ENCODE measurements around the gene HES1. TPM values are rescaled to one million over a fixed set of nuclear protein-coding genes. Genes with fewer than 3 reads are reported as not detected.
A peak's percentile ranks its signal among the peaks of the same experiment; 100 is the strongest.

The HES1 gene
- total RNA-seq, 1 donor from 2014 or later: 66.5 TPM

- Mint-ChIP-seq H3K27ac (no peak overlapping the region), H3K4me1 (peaks cover 41% of the 10 kb centered on the region), H3K9me3 (no peaks in the 10 kb centered on the region), H3K27me3 (ENCODE audit: insufficient read depth, low read depth) (peaks cover 12% of the 10 kb centered on the region), H3K36me3 (peaks cover 10% of the 10 kb centered on the region), H3K4me3 (peak overlapping the region; percentile 74)
- Histone ChIP-seq H3K79me2 (ENCODE audit: low read depth) (peaks cover 27% of the 10 kb centered on the region), H3K36me3 (peaks cover 4% of the 10 kb centered on the region), H3K4me1 (peaks cover 38% of the 10 kb centered on the region), H3K27me3 (no peaks in the 10 kb centered on the region), H3K27ac (peak overlapping the region; percentile 80), H2AFZ (replicated peaks) (no peak overlapping the region), H3K9me3 (ENCODE audit: low read depth) (no peaks in the 10 kb centered on the region), H3K4me3 (peak overlapping the region; percentile 46), H4K20me1 (ENCODE audit: low read depth) (peaks cover 38% of the 10 kb centered on the region), H3K9ac (no peak overlapping the region), H3F3A (ENCODE audit: low read depth) (peaks cover 55% of the 10 kb centered on the region), H3K4me2 (peak overlapping the region; percentile 82)
- TF ChIP-seq EZH2phosphoT487 (IDR thresholded peaks at IDR 0.05) (no peak), EZH2 (IDR thresholded peaks at IDR 0.05) (no peak), CTCF (IDR thresholded peaks at IDR 0.05) (no peak)
- peak; percentile 85 for DNase-seq (ENCODE audit: low spot score)
Observed at GRCh38 chr3:194140520-194141414, 4.8 kb downstream of the HES1 start.

- Histone ChIP-seq H3K4me3 (peak overlapping the region; percentile 46), H3K9ac (no peak overlapping the region), H3K27me3 (no peaks in the 10 kb centered on the region), H3K4me2 (peak overlapping the region; percentile 82), H3F3A (ENCODE audit: low read depth) (peaks cover 51% of the 10 kb centered on the region), H3K27ac (peak overlapping the region; percentile 80), H3K4me1 (peaks cover 38% of the 10 kb centered on the region), H3K36me3 (peaks cover 4% of the 10 kb centered on the region), H3K9me3 (ENCODE audit: low read depth) (no peaks in the 10 kb centered on the region), H3K79me2 (ENCODE audit: low read depth) (peaks cover 21% of the 10 kb centered on the region), H4K20me1 (ENCODE audit: low read depth) (peaks cover 33% of the 10 kb centered on the region), H2AFZ (replicated peaks) (no peak overlapping the region)
- peaks cover 39% of the 10 kb centered on the region for H3K4me1 Mint-ChIP-seq
- H3K27ac Mint-ChIP-seq: no peak overlapping the region
- peaks cover 8% of the 10 kb centered on the region for H3K36me3 Mint-ChIP-seq
- peak overlapping the region; percentile 82 for H3K4me3 Mint-ChIP-seq
- TF ChIP-seq EZH2 (IDR thresholded peaks at IDR 0.05): peak; percentile 24
- no peak for TF ChIP-seq CTCF (IDR thresholded peaks at IDR 0.05)
- peaks cover 12% of the 10 kb centered on the region for H3K27me3 Mint-ChIP-seq (ENCODE audit: insufficient read depth, low read depth)
- no peaks in the 10 kb centered on the region for H3K9me3 Mint-ChIP-seq
- peak; percentile 92 for DNase-seq (ENCODE audit: low spot score)
Observed at GRCh38 chr3:194141415-194142155, 5.6 kb downstream of the HES1 start.

GRCh38 chr3:194142156-194142910, 6.4 kb downstream of the HES1 start:
- Histone ChIP-seq H3K27me3 (no peaks in the 10 kb centered on the region), H3K4me3 (peak overlapping the region; percentile 42), H3K27ac (no peak overlapping the region), H3F3A (ENCODE audit: low read depth) (peaks cover 46% of the 10 kb centered on the region), H3K9me3 (ENCODE audit: low read depth) (no peaks in the 10 kb centered on the region), H3K4me2 (peak overlapping the region; percentile 75), H4K20me1 (ENCODE audit: low read depth) (peaks cover 25% of the 10 kb centered on the region), H3K4me1 (peaks cover 38% of the 10 kb centered on the region), H3K36me3 (peaks cover 4% of the 10 kb centered on the region), H2AFZ (replicated peaks) (no peak overlapping the region), H3K79me2 (ENCODE audit: low read depth) (peaks cover 13% of the 10 kb centered on the region), H3K9ac (no peak overlapping the region)
- Mint-ChIP-seq H3K9me3 (no peaks in the 10 kb centered on the region), H3K36me3 (peaks cover 5% of the 10 kb centered on the region), H3K4me1 (peaks cover 39% of the 10 kb centered on the region), H3K27ac (no peak overlapping the region), H3K4me3 (peak overlapping the region; percentile 82), H3K27me3 (ENCODE audit: insufficient read depth, low read depth) (peaks cover 12% of the 10 kb centered on the region)
- peak; percentile 37 for DNase-seq (ENCODE audit: low spot score)
- TF ChIP-seq EZH2 (IDR thresholded peaks at IDR 0.05) (no peak), CTCF (IDR thresholded peaks at IDR 0.05) (no peak), EZH2phosphoT487 (IDR thresholded peaks at IDR 0.05) (no peak)

Measured in neural progenitor cell (in vitro differentiated cells).